LNCaP clone FGC (cell line): ENCODE results near the gene ARHGEF6.
"Not testable (repeated sequence)": the region's sequence is repeated elsewhere in the genome, so short reads cannot be mapped to it uniquely, and the experiment has no call there.

Experiments
- DNase-seq: peaks from one replicate; pipeline ENCODE4 v3.0.0-alpha.2; 2011; ENCODE audit warnings: low read depth
- H3K4me3 ChIP-seq: 2 replicates; pipeline ENCODE4 v1.5.1; 2011; ENCODE audit warnings: mild to moderate bottlenecking, low read depth, low read length, control low read depth
- TF ChIP-seq, protein P1 (sequence below): IDR thresholded peaks from 2 replicates; pipeline ENCODE4 v1.5.1; 2012; ENCODE audit warnings: mild to moderate bottlenecking; ENCODE audit not compliant: control insufficient read depth, insufficient read depth; ENCODE audit errors: extremely low read depth

ARHGEF6 gene

DNA sequence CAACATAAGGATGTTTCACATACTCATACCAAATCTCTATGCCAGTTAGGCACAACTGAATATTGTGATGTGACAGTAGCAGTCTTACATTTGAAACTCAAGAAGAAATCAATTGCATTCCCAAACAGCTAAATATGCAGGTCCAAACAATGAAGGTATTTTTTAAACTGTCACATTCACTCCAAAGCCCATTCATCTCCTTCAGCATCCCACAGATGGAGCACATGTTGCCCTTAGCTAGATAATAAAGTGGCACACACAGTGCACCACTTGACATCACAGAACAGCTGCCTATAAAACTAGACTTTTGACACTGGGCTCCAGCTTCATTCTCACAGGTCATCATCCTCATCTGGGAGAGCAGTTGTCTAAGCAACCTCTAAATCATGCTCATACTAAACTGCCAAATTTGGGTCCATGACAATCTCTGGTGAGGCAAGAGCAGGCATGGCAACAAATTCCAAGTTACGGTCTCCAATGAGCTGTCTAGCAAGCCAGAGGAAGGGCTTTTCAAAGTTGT is 26.2 kb upstream of the ARHGEF6 start:
- TF ChIP-seq, protein P1, sequence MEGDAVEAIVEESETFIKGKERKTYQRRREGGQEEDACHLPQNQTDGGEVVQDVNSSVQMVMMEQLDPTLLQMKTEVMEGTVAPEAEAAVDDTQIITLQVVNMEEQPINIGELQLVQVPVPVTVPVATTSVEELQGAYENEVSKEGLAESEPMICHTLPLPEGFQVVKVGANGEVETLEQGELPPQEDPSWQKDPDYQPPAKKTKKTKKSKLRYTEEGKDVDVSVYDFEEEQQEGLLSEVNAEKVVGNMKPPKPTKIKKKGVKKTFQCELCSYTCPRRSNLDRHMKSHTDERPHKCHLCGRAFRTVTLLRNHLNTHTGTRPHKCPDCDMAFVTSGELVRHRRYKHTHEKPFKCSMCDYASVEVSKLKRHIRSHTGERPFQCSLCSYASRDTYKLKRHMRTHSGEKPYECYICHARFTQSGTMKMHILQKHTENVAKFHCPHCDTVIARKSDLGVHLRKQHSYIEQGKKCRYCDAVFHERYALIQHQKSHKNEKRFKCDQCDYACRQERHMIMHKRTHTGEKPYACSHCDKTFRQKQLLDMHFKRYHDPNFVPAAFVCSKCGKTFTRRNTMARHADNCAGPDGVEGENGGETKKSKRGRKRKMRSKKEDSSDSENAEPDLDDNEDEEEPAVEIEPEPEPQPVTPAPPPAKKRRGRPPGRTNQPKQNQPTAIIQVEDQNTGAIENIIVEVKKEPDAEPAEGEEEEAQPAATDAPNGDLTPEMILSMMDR, result no peak
- DNase-seq, result no peak
- H3K4me3 ChIP-seq, result no peak overlapping the region

DNA sequence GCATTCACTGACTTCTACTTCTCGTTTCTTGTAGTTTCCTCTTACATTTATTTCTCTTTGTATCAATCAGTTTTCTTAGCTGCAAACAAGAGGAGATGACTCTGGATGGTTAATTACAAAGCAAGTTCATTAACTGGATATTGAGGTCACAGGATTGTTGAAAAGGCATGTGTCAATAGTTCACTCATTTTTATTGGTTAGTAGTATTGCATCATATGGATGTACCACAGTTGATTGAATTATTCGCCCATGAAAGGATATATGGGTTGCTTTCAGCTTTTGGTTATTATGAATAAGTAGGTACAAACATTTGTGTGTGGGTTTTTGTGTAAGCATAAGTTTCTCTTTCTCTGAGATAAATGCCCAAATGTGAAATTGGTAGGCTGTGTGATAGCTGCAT is 21.8 kb upstream of the ARHGEF6 start:
- no peak overlapping the region for H3K4me3 ChIP-seq
- TF ChIP-seq, protein P1, result no peak
- DNase-seq, result no peak

DNA sequence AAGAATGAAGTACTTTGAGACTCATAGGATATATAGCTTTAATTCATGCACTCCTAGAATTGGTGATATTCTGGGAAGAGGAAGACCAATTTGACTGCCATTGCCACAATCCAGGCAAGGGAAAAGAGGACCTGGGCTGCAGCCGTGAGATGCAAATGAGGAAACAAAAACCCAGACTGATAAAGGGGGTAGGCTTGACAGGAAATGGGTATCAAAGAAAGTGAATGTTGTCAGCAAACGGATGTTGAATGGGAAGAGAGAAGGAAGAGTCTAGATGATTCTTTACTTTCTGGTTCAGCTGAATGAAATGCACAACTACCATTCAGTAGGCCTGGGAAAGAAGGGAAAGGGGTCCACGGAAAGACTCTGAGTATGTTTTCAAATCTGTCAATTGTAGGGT is 17.1 kb upstream of the ARHGEF6 start:
- TF ChIP-seq, protein P1, result no peak
- H3K4me3 ChIP-seq, result no peak overlapping the region
- no peak for DNase-seq

DNA sequence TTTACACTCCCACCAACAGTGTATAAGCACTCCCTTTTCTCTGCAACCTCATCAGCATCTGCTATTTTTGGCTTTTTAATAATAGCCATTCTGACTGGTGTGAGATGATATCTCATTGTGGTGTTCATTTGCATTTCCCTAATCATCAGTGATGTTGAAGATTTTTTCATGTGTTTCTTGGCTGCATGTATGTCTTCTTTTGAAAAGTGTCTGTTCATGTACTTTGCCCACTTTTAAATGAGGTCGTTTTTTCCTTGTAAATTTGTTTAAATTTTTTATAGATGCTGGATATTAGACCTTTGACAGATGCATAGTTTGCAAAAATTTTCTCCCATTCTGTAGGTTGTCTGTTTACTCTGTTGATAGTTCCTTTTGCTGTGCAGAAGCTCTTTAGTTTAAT is 14.4 kb upstream of the ARHGEF6 start:
- not testable (repeated sequence) for DNase-seq, H3K4me3 ChIP-seq

DNA sequence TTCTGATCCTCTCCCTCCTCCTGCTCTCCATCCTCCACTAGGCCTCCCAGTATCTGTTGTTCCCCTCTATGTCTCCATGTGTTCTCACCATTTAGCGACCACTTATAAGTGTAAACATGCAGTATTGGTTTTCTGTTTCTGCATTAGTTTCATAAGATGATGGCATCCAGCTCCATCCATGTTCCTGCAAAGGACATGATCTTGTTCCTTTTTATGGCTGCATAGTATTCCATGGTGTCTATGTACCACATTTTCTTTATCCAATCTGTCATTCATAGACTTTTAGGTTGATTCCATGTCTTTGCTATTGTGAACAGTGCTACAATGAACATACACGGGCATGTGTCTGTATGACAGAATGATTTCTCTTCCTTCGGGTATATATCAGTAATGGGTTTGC is 13.9 kb upstream of the ARHGEF6 start:
- not testable (repeated sequence) for DNase-seq, H3K4me3 ChIP-seq

DNA sequence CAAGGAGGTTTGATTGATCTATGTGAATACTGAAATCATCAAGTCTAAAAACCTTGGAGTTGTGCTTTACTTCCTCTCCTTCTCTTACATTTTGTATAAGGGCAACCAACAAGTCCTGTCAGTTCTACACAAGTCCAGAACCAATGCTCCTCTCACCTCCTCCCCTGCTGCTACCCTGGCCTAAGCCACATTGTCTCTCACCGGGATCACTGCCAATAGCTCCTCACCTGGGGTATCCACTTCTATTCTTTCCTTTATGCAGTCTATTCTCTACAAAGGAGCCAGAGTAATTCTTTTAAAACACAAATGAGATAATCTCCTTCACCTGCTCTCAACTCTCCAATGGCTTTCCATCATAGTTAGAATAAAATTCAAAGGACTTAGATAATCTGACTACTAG is 13.3 kb upstream of the ARHGEF6 start:
- TF ChIP-seq, protein P1, result no peak

DNA sequence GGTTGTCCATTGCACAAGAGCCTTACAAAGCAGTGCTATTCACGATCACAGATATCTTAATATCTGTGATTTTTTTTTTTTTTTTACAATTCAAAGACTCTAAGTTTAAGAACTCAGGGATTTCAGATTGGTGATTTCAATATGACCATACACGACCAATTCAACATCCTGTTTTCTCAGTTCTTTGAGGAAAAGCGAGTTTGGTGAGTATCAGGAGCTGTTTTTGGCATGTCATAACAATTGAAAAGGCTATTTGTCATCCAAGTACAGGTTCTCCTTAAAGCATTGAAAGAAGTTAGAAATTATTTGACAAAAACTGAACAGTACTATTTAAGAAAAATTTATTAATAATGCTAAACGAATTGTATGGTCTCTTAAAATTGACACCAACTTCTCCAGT is 9.1 kb upstream of the ARHGEF6 start:
- no peak for DNase-seq
- TF ChIP-seq, protein P1, result no peak
- no peak overlapping the region for H3K4me3 ChIP-seq

More for the DNA sequence above, 13.3 kb upstream of the ARHGEF6 start:
- no peak overlapping the region for H3K4me3 ChIP-seq
- no peak for DNase-seq

DNA sequence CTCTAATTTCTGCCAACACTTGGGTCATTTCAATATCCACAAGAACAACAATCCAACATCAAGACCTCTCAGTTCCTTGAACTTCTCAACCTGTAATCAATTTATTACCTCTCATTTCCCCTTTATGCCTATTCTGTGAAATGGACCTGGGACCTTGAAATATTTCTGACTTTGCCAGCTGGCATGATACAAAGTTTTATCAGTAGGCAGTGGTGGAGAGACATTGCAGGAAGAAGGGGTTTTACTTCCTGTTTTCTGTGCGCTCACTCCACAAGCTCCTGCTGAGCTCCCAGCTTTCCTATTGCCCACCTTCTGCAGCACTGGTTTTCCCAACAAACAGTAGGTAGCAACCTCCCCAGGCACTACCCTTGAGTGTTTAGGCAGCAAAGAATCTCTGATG is 3.5 kb upstream of the ARHGEF6 start:
- TF ChIP-seq, protein P1, result no peak
- no peak overlapping the region for H3K4me3 ChIP-seq
- DNase-seq, result no peak
